PC-3 (cell line): ENCODE measurements around the gene SCARB2. TPM values are rescaled to one million over a fixed set of nuclear protein-coding genes. Genes with fewer than 3 reads are reported as not detected.

Source experiments
- ATAC-seq: fragments of 200-7000 bp; cut with Tn5 transposase; 2 replicates; pipeline ENCODE4 v1.9.1; 2020; ENCODE audit warnings: mild to moderate bottlenecking, moderate library complexity
- BruUV-seq: library from RNA; stranded (reverse); fragments of 400-500 nt; replicated peaks from 2 replicates; lab custom pipeline; 2021; lab: Mats Ljungman, UMichigan
- CTCF ChIA-PET: fragments of 300-600 bp; sonication (Branson Sonifier 250); formaldehyde crosslinking; loops from one replicate; lab custom pipeline; 2022; ENCODE audit warnings: antibody characterized with exemption; lab: Charles Lee
- POLR2A ChIA-PET: fragments of 300-600 bp; sonication (Branson Sonifier 250); formaldehyde crosslinking; loops from one replicate; lab custom pipeline; 2022; ENCODE audit warnings: antibody characterized with exemption; ENCODE audit not compliant: unreplicated experiment; lab: Charles Lee
- DNase-seq: peaks from one replicate; pipeline ENCODE4 v3.0.0-alpha.2; 2015
- H2AFZ ChIP-seq: fragments of 300-600 bp; sonication (generic); 2 replicates; pipeline ENCODE4 v1.6.0; 2016; ENCODE audit warnings: antibody characterized with exemption, low read length
- H3F3A ChIP-seq: fragments of 300-600 bp; sonication (generic); one replicate; pipeline ENCODE4 v1.6.0; 2017; ENCODE audit warnings: antibody characterized with exemption, low read length, control low read depth, mild to moderate bottlenecking; ENCODE audit not compliant: unreplicated experiment
- H3K27ac ChIP-seq: fragments of 300-600 bp; sonication (generic); 2 replicates; pipeline ENCODE4 v1.5.1; 2016; ENCODE audit warnings: mild to moderate bottlenecking, low read length
- H3K27me3 ChIP-seq: fragments of 300-600 bp; sonication (generic); 2 replicates; pipeline ENCODE4 v1.6.1; 2016; ENCODE audit warnings: low read length, mixed read lengths
- H3K36me3 ChIP-seq: fragments of 300-600 bp; sonication (generic); 2 replicates; pipeline ENCODE4 v1.6.1; 2016; ENCODE audit warnings: low read depth, mixed run types, low read length, mixed read lengths
- H3K4me1 ChIP-seq: fragments of 300-600 bp; sonication (generic); 2 replicates; pipeline ENCODE4 v1.5.1; 2016; ENCODE audit warnings: low read length; ENCODE audit not compliant: insufficient read depth
- H3K4me2 ChIP-seq: fragments of 300-600 bp; sonication (generic); 2 replicates; pipeline ENCODE4 v1.6.0; 2016; ENCODE audit warnings: low read length
- H3K4me3 ChIP-seq: fragments of 300-600 bp; sonication (generic); 2 replicates; pipeline ENCODE4 v1.5.1; 2016; ENCODE audit warnings: mild to moderate bottlenecking, low read length, mixed read lengths
- H3K79me2 ChIP-seq: fragments of 300-600 bp; sonication (generic); 2 replicates; pipeline ENCODE4 v1.6.1; 2017; ENCODE audit warnings: low read length, mixed read lengths
- H3K9ac ChIP-seq: fragments of 300-600 bp; sonication (generic); 2 replicates; pipeline ENCODE4 v1.6.0; 2016; ENCODE audit warnings: mild to moderate bottlenecking, low read length
- H3K9me2 ChIP-seq: fragments of 300-600 bp; sonication (generic); replicated peaks from 2 replicates; pipeline ENCODE4 v1.6.1; 2016; ENCODE audit warnings: mixed run types, low read length, mixed read lengths
- H3K9me3 ChIP-seq: fragments of 300-600 bp; sonication (generic); 2 replicates; pipeline ENCODE4 v1.6.1; 2016; ENCODE audit warnings: low read length, mixed read lengths
- H4K20me1 ChIP-seq: fragments of 300-600 bp; sonication (generic); 2 replicates; pipeline ENCODE4 v1.6.1; 2016; ENCODE audit warnings: low read length, mixed read lengths
- EZH2 ChIP-seq: fragments of 300-600 bp; sonication (generic); IDR thresholded peaks from one replicate; pipeline ENCODE4 v1.6.1; 2017; ENCODE audit warnings: antibody characterized with exemption, mild to moderate bottlenecking, low read length; ENCODE audit not compliant: unreplicated experiment
- EZH2phosphoT487 ChIP-seq: fragments of 300-600 bp; sonication (generic); IDR thresholded peaks from 2 replicates; pipeline ENCODE4 v1.6.1; 2018; ENCODE audit warnings: mild to moderate bottlenecking, antibody characterized with exemption, low read length, borderline replicate concordance
- intact Hi-C: fragments of 100-400 bp; cut with micrococcal nuclease; formaldehyde crosslinking; loops from 2 replicates; pipeline ENCODE4 v1.9.0; 2023
- total RNA-seq: library from RNA; depleted of rRNA; stranded (reverse); fragments of >200 nt; gene quantifications from 2 replicates; pipeline ENCODE4 v1.2.3, GENCODE V29; 2014
- TF ChIP-seq, protein P1 (sequence below): fragments of 300-600 bp; sonication (generic); conservative IDR thresholded peaks from 2 replicates; pipeline ENCODE4 v1.5.1; 2017; ENCODE audit warnings: antibody characterized with exemption, low read depth, mild to moderate bottlenecking, low read length

Gene SCARB2
- total RNA-seq, 1 experiment from 2014 or later = 56.3 TPM

DNA sequence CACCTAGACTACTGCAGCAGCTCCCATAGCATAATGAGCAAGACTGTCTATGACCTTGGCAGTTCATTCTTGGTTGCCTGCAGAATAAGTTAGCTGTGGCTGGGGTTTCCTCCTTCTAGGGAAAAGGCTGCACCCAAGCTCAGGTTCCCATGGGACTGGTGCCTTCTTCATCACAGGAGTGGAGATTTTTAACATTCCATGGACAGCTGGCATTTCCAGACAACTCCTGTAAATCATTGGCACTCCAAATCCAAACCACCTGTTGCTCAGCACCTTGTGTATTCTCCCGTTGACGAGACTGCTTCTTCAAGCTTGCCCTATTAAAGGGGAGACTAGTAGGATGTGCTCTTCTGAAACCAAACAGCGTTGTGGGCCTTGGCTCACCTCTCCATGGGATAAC is 57.6 kb downstream of the SCARB2 start:
- TF ChIP-seq, protein P1, sequence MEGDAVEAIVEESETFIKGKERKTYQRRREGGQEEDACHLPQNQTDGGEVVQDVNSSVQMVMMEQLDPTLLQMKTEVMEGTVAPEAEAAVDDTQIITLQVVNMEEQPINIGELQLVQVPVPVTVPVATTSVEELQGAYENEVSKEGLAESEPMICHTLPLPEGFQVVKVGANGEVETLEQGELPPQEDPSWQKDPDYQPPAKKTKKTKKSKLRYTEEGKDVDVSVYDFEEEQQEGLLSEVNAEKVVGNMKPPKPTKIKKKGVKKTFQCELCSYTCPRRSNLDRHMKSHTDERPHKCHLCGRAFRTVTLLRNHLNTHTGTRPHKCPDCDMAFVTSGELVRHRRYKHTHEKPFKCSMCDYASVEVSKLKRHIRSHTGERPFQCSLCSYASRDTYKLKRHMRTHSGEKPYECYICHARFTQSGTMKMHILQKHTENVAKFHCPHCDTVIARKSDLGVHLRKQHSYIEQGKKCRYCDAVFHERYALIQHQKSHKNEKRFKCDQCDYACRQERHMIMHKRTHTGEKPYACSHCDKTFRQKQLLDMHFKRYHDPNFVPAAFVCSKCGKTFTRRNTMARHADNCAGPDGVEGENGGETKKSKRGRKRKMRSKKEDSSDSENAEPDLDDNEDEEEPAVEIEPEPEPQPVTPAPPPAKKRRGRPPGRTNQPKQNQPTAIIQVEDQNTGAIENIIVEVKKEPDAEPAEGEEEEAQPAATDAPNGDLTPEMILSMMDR = no peak
- TF ChIP-seq EZH2phosphoT487 (no peak), EZH2 (no peak)
- no peak overlapping the region for H2AFZ ChIP-seq
- no peaks in the 10 kb centered on the region for H3K79me2 ChIP-seq
- no peaks in the 10 kb centered on the region for H3K9me2 ChIP-seq
- no peaks in the 10 kb centered on the region for H3F3A ChIP-seq
- no peaks in the 10 kb centered on the region for H3K27me3 ChIP-seq
- no peak overlapping the region for H3K4me3 ChIP-seq
- no peak overlapping the region for H3K4me2 ChIP-seq
- H3K36me3 ChIP-seq = no peaks in the 10 kb centered on the region
- H3K9ac ChIP-seq = no peak overlapping the region
- POLR2A ChIA-PET = no interaction called here
- ATAC-seq = no peak
- no peak overlapping the region for H3K27ac ChIP-seq
- DNase-seq = no peak
- no peaks in the 10 kb centered on the region for H4K20me1 ChIP-seq
- no peaks in the 10 kb centered on the region for H3K9me3 ChIP-seq
- H3K4me1 ChIP-seq = no peaks in the 10 kb centered on the region
- intact Hi-C loops = no loop called here
- no TSS peak for BruUV-seq
- CTCF ChIA-PET = no interaction called here

DNA sequence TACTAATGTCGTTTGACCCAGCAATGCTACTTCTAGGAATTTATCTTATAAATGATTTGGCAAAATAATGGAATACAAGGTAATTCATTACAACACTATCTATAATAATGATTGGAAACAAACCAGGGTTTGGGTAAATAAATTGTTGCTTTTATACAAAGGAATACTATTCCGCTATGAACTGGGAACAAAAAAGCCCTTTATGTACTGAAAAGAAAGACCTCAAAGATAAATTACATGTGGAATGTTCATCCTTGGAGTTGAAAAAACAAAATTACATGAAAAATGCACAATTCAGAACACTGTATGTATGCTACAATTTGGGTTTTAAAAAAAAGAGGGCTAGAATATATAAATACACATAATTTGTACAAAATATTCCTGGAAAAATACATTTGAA is 60.3 kb downstream of the SCARB2 start:
- peaks cover 11% of the 10 kb centered on the region for H3K79me2 ChIP-seq
- H3K4me2 ChIP-seq = no peak overlapping the region
- no peak overlapping the region for H3K9ac ChIP-seq
- H3K27ac ChIP-seq = no peak overlapping the region
- H3K4me3 ChIP-seq = no peak overlapping the region
- no peak for TF ChIP-seq EZH2
- TF ChIP-seq EZH2phosphoT487 = no peak
- TF ChIP-seq, protein P1 = no peak
- DNase-seq (no peak), ATAC-seq (no peak)
- ChIA-PET POLR2A (no interaction called here), CTCF (no interaction called here)
- H3K9me2 ChIP-seq = no peaks in the 10 kb centered on the region
- H3K27me3 ChIP-seq = no peaks in the 10 kb centered on the region
- H4K20me1 ChIP-seq = no peaks in the 10 kb centered on the region
- no peaks in the 10 kb centered on the region for H3K9me3 ChIP-seq
- H3F3A ChIP-seq = no peaks in the 10 kb centered on the region
- no TSS peak for BruUV-seq
- intact Hi-C loops = no loop called here
- no peaks in the 10 kb centered on the region for H3K36me3 ChIP-seq
- H3K4me1 ChIP-seq = no peaks in the 10 kb centered on the region
- H2AFZ ChIP-seq = no peak overlapping the region

DNA sequence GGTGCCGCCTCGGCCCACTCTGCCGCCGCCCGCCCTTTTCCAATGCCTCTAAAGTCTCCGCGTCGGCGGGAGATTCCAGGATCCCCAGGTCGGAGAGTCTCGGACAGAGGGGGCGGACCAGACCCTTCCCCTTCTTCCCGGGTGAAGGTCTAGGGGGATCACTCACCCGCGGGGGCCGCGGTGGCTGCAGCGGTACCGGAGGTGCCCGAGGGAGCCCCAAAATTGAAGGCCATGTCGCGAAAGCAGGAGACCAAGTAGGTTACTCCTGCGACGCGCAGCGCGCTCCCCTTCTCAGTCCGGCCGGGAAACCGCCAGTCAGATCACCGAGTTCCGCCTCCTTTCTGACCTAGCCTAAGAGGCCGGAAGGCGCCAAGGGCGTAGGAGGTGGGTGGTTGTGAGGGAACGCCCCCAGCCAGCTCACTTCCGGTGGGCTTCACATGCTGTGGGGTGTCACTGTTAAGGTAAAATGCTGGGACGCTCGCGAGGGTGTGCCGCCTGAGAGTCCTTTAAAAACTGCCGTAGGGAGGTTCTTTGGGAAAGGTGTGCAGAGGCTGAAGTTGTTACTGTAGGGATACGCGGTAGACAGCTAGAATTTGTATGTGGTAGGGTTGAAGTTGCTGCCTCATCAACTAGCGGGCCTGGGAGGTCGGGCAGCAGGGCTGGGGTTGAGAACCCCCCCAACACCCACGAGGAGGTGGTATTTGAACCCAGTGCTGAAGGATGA is 65.3 kb downstream of the SCARB2 start, which contains the start of gene NUP54:
NUP54 (minus strand) TSS at position 256 of the 724 bp plus-strand sequence; CDS start at position 233, 23 bp downstream.
- no peaks in the 10 kb centered on the region for H3F3A ChIP-seq
- no peaks in the 10 kb centered on the region for H3K9me3 ChIP-seq
- intact Hi-C loops = no loop called here
- peaks cover 25% of the 10 kb centered on the region for H4K20me1 ChIP-seq
- H3K27ac ChIP-seq = peak within 1 kb of the TSS; percentile 56
- no peaks in the 10 kb centered on the region for H3K27me3 ChIP-seq
- H3K9me2 ChIP-seq = no peaks in the 10 kb centered on the region
- ATAC-seq = peak; percentile 90
- no TSS peak for BruUV-seq
- TF ChIP-seq, protein P1 = no peak
- TF ChIP-seq EZH2phosphoT487 = no peak
- no peak for TF ChIP-seq EZH2
- peak within 1 kb of the TSS; percentile 95 for H3K4me2 ChIP-seq
- peak within 1 kb of the TSS; percentile 91 for H3K4me3 ChIP-seq
- H2AFZ ChIP-seq = peak within 1 kb of the TSS; percentile 92
- H3K9ac ChIP-seq = peak within 1 kb of the TSS; percentile 96
- H3K4me1 ChIP-seq = peaks cover 16% of the 10 kb centered on the region
- CTCF ChIA-PET = no interaction called here
- H3K36me3 ChIP-seq = peaks cover 5% of the 10 kb centered on the region
- DNase-seq = peak; percentile 92
- peaks cover 58% of the 10 kb centered on the region for H3K79me2 ChIP-seq
- POLR2A ChIA-PET = interaction anchor here (0.6 kb wide), 1 partner anchor 153 kb away, joined by 3 read pairs; no protein-coding TSS in a partner anchor
